Measurements from ENCODE around the gene SIN3B. TPM values are rescaled to one million over a fixed set of nuclear protein-coding genes. Genes with fewer than 3 reads are reported as not detected.

The SIN3B gene
- total RNA-seq, 2 donors from 2014 or later = 15.4 to 17.9 TPM

GRCh38 chr19:16921766-16922591, 92.8 kb downstream of the SIN3B start:
- Histone ChIP-seq H3K4me3 (no peak overlapping the region), H3K9me3 (peaks cover 0 to 12% of the 10 kb centered on the region in 2 donors), H3K27ac (no peak overlapping the region), H3K27me3 (no peaks in the 10 kb centered on the region), H3K36me3 (no peaks in the 10 kb centered on the region), H3K4me1 (no peaks in the 10 kb centered on the region)
- DNase-seq (ENCODE audit: low spot score) = no peak
- TF ChIP-seq CTCF (IDR thresholded peaks at IDR 0.05) = no peak

GRCh38 chr19:16922592-16922934, 93.4 kb downstream of the SIN3B start:
- no peaks in the 10 kb centered on the region for H3K36me3 ChIP-seq

GRCh38 chr19:16922949-16923348, 93.8 kb downstream of the SIN3B start:
- no peaks in the 10 kb centered on the region for H3K27me3 ChIP-seq
- no peaks in the 10 kb centered on the region for H3K36me3 ChIP-seq
- no peak for DNase-seq (ENCODE audit: low spot score)
- H3K4me3 ChIP-seq = no peak overlapping the region
- no peaks in the 10 kb centered on the region for H3K4me1 ChIP-seq
- peaks cover 0 to 12% of the 10 kb centered on the region in 2 donors for H3K9me3 ChIP-seq
- TF ChIP-seq CTCF (IDR thresholded peaks at IDR 0.05) = no peak
- no peak overlapping the region for H3K27ac ChIP-seq

More at GRCh38 chr19:16922592-16922934, 93.4 kb downstream of the SIN3B start:
- no peak overlapping the region for H3K4me3 ChIP-seq
- H3K4me1 ChIP-seq = no peaks in the 10 kb centered on the region
- no peak overlapping the region for H3K27ac ChIP-seq
- H3K27me3 ChIP-seq = no peaks in the 10 kb centered on the region
- H3K9me3 ChIP-seq = peaks cover 0 to 12% of the 10 kb centered on the region in 2 donors
- TF ChIP-seq CTCF (IDR thresholded peaks at IDR 0.05) = no peak
- no peak for DNase-seq (ENCODE audit: low spot score)

GRCh38 chr19:16927883-16928282, 98.7 kb downstream of the SIN3B start:
- no peak for DNase-seq (ENCODE audit: low spot score)
- Histone ChIP-seq H3K4me3 (no peak overlapping the region), H3K9me3 (peaks cover 0 to 11% of the 10 kb centered on the region in 2 donors), H3K4me1 (no peaks in the 10 kb centered on the region), H3K27me3 (no peaks in the 10 kb centered on the region), H3K36me3 (no peaks in the 10 kb centered on the region), H3K27ac (no peak overlapping the region)
- no peak for TF ChIP-seq CTCF (IDR thresholded peaks at IDR 0.05)

- H3K4me3 ChIP-seq = no peak overlapping the region
- no peaks in the 10 kb centered on the region for H3K4me1 ChIP-seq
- peaks cover 0 to 13% of the 10 kb centered on the region in 2 donors for H3K9me3 ChIP-seq
- no peak for DNase-seq (ENCODE audit: low spot score)
- no peak overlapping the region for H3K27ac ChIP-seq
- no peaks in the 10 kb centered on the region for H3K27me3 ChIP-seq
- TF ChIP-seq CTCF (IDR thresholded peaks at IDR 0.05) = no peak
- H3K36me3 ChIP-seq = no peaks in the 10 kb centered on the region
Observed at GRCh38 chr19:16928351-16928750, 99.2 kb downstream of the SIN3B start.

- Histone ChIP-seq H3K27ac (no peak overlapping the region), H3K4me1 (no peaks in the 10 kb centered on the region), H3K9me3 (peaks cover 0 to 13% of the 10 kb centered on the region in 2 donors), H3K4me3 (no peak overlapping the region), H3K27me3 (no peaks in the 10 kb centered on the region), H3K36me3 (no peaks in the 10 kb centered on the region)
- DNase-seq (ENCODE audit: low spot score) = no peak
- TF ChIP-seq CTCF (IDR thresholded peaks at IDR 0.05) = no peak
Observed at GRCh38 chr19:16928916-16929315, 99.7 kb downstream of the SIN3B start.
